RPMI8226 (cell line): ENCODE results near the gene CDK14.

Source experiments
- DNase-seq: peaks from one replicate; pipeline ENCODE4 v3.0.0-alpha.2; 2015

The CDK14 gene

GRCh38 chr7:90856351-90857070, 260.4 kb downstream of the CDK14 start:
- no peak for DNase-seq

- no peak for DNase-seq
Observed at GRCh38 chr7:90857603-90858002, 261.5 kb downstream of the CDK14 start.

DNA sequence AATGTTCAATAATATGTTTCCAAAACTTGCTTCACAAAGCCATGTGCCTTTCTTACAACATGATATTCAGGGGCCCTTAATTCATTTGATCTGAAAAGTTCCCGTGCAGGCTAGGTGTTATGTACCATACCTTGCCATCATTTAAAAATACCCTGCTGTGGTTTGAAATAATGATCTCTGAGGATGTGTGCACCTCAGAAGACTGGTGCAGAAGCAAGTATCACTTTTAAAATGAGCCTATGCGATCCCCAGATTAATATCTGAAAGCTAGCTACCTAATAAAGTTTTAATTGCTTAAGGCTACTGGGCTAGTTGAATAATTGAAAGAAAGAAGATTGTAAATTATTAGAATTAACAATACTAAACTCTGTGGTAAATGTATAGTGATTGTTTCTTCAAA, 262.4 kb downstream of the CDK14 start:
- no peak for DNase-seq

GRCh38 chr7:90859521-90859920, 263.4 kb downstream of the CDK14 start:
- no peak for DNase-seq

- no peak for DNase-seq
Observed at GRCh38 chr7:90864088-90864487, 268.0 kb downstream of the CDK14 start.

DNA sequence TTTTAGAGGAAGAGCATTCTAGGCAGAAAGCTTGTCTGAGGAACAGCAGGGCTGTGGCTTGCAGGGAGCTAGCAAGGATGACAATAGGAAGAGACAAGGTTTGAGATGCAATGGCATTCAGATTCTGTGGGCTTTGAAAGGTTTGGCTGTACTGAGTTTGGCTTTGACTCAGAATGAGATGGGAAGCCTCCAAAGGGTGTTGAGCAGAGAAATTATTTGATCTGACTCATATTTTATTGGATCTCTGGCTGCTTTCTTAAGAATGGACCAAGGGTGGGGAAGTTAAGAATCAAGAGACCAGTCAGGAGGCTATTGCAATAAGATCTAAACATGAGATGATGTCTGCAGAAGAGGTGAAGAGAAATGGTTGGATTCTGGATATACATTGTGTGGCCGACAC, 273.2 kb downstream of the CDK14 start:
- DNase-seq: no peak

- no peak for DNase-seq
Observed at GRCh38 chr7:90876701-90877100, 280.6 kb downstream of the CDK14 start.

DNA sequence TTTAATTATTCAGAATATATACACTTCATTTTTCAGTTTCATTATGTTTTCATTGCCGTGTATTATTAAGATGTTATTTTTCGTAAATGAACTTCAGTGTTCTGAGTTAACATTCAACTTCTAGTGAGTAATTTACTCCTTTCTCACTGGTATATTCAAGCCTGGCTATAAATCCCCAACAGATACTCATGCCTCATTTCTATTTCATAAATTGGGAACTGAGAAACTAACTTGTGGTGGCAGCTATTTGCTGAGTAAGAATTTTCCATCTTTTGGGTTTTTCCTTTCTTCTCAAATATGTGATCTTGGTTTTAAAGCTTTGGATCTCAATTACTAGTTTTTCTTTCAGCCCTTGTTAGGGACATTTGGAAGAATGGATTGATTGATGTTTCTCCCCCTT, 281.1 kb downstream of the CDK14 start:
- DNase-seq: peak; percentile 44

DNA sequence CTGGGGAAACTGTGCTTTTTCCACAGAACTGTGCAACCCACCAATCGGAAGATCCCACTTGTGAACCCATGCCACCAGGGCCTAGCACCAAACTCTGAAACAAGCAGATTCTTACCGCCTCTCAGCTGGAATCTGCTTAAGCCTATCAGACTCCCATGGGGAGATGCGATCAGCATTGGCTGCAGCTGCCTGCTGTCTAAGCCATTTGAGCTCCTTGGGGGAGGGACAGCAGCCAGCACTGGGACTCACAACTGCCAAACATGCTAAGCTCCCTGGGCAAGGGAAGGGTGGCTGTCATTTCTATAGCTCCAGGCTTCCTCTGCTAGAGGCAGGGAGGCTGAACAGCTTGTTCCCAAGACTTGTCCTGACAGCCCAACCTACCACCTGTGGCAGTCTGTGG, 283.8 kb downstream of the CDK14 start:
- no peak for DNase-seq

DNA sequence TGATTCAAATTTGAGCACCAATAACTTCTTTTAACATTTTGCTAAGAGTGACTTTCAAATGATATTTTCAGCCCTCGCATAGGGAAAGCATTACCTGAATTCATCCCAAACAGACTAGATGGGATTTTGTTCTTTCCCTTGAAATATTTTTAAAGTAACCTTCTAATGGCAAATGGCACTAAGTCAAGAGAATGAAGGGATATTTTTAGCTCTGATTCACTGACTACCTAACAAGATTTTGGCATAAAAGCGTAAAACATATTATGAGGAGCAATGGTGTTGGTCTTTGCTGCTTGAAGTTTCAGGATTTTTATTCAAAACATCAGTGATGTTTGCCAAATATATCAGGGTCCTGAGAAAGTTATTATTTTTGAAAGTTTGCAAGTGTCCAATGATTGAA, 290.3 kb downstream of the CDK14 start:
- DNase-seq: no peak

GRCh38 chr7:90889210-90889609, 293.1 kb downstream of the CDK14 start:
- DNase-seq: no peak

GRCh38 chr7:90889644-90890043, 293.5 kb downstream of the CDK14 start:
- DNase-seq: no peak

- DNase-seq: no peak
Observed at GRCh38 chr7:90891529-90891928, 295.4 kb downstream of the CDK14 start.

DNA sequence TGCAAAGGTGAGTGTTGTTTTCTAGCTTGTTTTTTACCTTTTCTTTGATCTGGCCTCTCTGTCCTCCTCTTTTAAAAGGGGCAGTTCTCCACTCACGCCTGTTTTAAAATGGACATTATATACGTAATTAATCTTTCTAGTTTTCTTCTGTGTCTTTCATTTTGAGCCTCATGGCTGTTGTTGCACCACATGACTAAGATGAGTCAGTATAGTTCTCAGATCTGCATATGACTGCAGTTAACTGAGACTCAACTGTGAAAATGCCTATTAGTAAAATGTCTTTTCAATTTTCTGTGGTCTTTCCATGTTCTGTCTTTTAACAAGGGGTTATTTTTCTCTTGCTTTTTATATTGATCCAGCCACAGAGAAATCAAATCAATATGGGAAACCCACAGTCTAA, 296.1 kb downstream of the CDK14 start:
- DNase-seq: no peak

- DNase-seq: no peak
Observed at GRCh38 chr7:90894122-90894521, 298.0 kb downstream of the CDK14 start.

- no peak for DNase-seq
Observed at GRCh38 chr7:90896458-90896857, 300.3 kb downstream of the CDK14 start.

- DNase-seq: no peak
Observed at GRCh38 chr7:90897961-90898469, 301.9 kb downstream of the CDK14 start.

DNA sequence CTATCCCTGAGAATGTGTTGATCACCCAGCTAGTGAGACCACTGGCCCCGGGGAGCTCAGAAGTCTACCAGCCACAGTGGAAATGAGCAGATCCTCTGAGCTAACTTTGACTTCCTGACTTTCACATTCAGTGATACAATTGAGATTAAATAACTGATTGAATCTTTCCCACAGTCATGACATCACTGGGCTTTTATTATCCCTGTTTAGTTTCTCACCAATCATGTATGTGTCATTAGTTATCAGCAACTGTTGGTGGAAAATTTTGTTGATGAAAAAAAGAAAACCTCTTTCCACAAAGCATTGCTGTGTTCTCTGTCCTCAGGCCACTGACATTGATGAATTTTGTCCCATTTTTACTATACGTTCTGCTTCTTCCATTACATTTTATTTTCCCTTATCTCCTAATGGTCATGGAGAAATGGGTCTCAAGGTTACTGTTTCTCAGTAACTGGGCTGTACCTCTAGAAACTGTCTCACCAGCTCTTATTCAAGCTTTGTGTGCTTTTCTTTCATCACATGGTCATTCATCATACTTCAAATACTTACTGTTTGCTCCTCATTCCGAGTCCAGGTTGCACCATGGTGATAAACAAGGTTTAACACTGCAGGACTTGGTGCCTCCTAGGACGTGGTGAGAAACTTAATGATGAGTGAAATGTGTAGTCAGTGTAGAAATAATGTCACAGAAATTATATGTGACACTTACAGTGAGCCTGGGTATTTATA, 304.7 kb downstream of the CDK14 start:
- DNase-seq: no peak

DNA sequence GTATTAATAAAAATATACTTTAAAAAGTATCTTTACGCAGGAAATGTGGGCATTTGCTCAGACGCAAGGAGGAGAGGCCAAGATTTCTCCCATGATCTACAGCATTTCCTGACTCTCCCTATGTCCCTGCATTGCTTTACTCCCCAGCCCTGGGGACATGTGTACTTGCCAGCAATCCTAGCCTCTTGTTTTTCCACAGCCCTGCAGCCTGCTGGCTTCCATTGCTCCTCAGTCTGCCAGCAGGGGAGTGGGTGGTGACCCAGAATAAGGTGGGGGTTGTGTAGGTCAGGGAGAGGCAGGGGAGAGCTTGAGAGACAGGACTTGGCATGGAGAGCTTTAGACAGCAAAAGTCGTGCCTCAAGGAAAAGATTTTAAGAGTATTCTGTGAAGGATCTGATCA, 307.7 kb downstream of the CDK14 start:
- no peak for DNase-seq

DNA sequence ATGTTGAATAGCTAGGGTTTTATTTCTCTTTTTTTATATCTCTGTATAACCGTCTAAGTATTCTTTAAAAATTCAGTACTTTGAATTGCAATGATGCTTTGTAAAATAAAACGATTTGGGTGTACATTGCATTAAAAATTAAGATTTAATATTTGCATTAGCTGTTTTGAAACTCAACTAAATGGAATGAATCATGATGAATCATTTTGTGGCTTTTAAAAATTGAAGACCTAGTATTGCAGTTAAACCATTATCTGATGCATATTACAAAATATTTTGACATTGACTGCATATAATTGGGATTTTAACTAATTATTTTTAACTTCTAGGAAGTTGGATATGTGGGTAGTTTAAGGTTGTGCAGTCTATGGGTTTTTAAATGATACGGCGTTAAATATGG, 314.0 kb downstream of the CDK14 start:
- no peak for DNase-seq

DNA sequence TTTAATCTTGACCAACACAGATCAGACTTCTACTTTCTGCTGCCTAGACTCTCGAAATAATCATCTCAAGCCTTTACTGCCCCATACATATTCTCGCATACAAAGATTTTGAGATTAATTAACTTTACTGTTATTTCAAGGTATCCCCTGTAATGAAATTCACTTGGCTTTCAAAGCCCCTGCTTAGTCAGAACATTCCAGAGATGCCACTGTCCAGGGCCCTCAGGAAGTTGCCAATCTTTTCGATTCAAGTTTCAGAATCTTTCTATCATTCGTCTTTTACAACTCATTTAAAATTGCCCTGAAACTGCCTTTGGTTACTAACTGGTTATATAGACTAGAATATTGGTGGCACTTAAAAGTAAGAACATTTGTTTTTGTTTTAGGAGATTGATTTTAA, 320.2 kb downstream of the CDK14 start:
- no peak for DNase-seq

DNA sequence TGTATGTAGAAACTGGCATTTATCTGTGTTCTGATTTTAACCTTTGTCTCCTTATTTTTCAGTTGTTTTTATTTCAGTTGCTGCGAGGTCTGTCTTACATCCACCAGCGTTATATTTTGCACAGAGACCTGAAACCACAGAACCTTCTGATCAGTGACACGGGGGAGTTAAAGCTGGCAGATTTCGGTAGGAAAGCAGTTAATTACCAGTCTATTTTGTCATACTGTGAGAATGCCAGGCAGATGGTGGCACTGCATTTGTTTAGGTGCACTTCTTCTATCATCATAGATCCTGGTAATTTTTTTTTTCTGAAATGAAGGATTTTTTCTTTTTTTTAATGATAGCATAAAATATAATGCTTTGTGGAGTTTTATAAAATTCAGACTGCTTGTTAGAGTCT, 321.4 kb downstream of the CDK14 start:
- no peak for DNase-seq

- no peak for DNase-seq
Observed at GRCh38 chr7:90918303-90918702, 322.2 kb downstream of the CDK14 start.

GRCh38 chr7:90919816-90920215, 323.7 kb downstream of the CDK14 start:
- no peak for DNase-seq

- no peak for DNase-seq
Observed at GRCh38 chr7:90920336-90920735, 324.2 kb downstream of the CDK14 start.
